GM04503 (cell line): ENCODE measurements around the gene ACSBG1.

Source experiments
- DNase-seq: peaks from one replicate; pipeline ENCODE4 v3.0.0-alpha.2; 2012; ENCODE audit warnings: low read depth

The ACSBG1 gene

DNA sequence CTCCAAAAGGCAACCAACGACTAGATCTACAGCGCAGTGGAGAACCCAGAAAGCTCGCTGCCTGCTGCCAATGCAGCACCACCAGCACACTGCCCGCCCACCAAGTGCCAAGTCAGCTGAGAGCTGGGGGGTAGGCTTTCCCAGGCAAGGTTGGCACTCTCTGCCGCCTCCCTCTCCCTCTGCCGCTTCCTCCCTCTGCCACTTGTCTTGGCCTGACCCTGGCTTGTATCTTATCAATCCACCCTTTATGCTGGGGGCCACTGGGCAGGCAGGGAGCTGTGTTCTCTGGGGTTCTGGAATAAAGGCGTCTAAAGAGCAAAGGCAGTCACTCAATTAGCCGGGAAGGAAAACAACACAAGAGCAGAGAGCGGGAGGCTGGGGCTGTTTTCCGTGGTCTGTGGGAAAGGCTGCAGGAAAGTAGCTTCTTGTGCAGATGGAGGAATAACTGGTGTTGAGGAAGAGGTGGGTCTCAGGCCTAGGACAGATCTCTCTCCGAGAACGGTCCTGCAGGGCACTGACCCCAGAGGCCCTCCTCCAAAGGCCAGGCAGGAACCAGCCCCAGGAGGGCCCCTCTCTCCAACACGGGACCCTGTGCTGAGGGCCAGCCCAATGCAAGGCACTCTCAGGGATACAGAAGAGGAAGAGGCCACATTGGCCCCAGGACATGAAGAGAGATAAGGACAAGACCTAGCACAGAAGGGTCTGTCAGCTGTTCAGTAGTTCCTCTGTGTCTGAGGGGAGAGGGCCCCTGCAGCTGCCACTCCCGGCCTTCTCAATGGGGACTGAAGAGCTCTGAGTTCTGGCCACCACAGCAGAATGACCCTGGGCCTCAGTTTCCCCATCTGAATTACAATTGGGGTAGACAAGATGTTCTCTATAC is 30.8 kb downstream of the ACSBG1 start:
- no peak for DNase-seq

DNA sequence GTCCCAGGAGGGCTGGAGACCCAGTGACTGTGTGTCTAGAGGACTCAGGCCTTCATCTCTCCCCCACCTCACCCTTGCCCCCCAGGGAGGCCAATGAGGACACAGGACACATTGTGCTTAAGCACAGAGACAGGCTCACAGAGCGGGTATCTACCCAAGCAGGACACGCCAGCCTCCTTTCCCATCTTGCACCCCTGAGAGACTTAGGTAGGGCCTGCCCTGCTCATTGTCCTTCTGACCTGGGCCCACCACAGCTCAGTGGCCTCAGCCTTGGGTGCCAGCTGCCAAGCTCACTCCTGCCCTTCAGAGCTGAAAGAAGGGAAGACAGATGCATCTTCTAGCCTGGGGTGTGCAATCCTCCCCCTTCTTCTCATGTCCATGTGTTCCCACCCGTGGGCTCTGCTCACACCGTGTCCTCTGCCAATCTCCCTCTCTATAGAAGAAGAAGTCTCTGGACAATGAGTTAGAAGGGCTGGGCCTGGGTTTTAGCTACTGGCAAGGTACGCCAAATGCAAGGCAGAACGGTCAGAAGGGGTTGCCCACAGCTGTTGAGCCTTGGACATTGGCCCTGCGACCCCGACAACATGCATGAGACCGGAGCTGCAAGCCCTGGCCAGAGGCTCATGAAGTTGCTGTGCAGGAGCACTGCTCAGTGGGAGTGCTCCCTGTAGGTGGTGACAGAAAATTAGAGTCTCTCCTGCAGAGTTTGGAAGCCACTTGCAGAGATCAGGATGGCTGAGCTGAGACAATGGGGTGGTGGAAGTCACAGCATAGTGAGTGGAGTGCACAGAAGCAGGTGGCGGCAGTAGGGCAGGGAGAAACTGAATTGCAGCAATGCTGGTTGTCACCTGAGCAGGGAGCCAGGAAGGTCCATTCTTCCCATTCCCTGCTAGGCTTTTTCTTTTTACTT is 32.8 kb downstream of the ACSBG1 start:
- DNase-seq = no peak

DNA sequence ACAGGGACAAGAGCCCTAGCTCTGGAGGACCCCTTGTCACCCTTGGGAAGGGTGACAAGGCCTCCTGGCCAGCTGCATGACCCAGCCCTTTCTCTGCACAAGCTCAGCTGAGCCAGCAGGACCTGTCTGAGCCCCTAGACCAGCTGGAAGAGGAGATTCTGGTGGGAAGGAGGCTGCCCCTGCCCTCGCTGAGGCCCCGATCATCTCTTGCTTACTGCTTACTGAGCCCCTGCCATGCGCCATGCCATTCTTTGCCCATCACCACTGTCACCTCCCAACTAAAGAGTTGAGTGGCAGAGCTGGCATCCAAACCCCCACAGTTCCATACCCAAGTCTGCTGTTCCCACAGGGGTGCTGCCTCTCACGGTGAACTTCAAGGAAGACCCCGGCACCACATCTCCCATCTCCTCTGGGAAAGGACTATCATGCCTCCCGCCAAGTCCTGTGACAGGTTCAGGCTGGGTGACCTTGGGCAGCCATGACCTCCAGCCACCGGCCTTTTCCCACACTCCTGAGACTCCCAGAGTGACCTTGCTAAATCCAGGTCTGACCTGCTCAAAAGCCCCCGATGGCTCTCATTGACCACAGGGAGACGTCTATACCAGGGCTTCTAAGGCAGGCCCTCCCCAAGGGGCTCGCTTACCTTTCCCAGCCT is 34.0 kb downstream of the ACSBG1 start:
- no peak for DNase-seq

- no peak for DNase-seq
These were observed 36.7 kb downstream of the ACSBG1 start for GRCh38 chr15:78197632-78198031.

DNA sequence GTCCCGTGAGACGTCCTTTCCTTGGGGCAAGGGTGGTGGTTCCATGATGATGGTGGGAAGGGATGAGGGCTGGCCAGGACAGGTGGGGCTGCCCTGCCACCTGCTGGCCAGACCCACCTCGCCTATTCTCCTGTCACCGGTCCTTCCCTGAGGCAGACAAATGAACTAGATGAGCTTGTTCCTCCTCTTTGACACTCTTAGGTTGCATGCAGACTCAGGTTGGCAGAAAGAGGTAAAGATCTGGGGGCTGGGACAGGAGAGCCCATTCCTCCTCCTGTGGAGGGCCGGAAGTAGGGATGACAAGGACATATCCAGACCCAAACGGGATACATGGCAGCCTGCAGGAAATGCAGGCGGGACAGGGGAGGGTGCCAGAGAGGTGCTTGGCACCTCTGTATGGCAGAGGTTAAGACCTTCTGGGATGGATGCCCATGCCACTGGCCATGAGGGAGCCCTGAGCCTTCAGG is 38.6 kb downstream of the ACSBG1 start:
- DNase-seq = no peak

GRCh38 chr15:78194568-78194925 is 39.8 kb downstream of the ACSBG1 start:
- DNase-seq = no peak

- DNase-seq = no peak
These were observed 40.4 kb downstream of the ACSBG1 start for GRCh38 chr15:78193731-78194567.

- no peak for DNase-seq
These were observed 41.4 kb downstream of the ACSBG1 start for GRCh38 chr15:78192826-78193594.

DNA sequence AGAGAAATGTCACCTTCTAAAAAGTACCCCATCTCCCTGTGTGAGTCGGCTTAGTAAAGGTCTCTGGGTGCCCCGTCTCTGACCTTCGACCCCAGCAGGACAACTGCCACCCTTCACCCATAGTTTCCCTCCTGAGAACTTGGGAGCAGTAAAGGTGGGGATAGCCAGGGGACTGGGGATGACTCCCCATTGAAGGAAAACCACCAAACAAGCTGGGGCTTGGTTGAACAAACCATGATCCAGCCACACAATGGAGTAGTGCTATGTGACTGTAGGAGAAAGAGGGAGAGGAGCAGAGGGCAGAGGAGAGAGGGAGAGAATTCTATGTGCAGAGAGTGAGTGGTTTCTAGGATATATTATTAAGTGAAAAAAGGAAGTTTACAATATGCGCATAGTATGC is 51.5 kb downstream of the ACSBG1 start:
- no peak for DNase-seq

GRCh38 chr15:78182336-78182700 is 52.0 kb downstream of the ACSBG1 start:
- no peak for DNase-seq

GRCh38 chr15:78179906-78180305 is 54.5 kb downstream of the ACSBG1 start:
- DNase-seq = no peak

DNA sequence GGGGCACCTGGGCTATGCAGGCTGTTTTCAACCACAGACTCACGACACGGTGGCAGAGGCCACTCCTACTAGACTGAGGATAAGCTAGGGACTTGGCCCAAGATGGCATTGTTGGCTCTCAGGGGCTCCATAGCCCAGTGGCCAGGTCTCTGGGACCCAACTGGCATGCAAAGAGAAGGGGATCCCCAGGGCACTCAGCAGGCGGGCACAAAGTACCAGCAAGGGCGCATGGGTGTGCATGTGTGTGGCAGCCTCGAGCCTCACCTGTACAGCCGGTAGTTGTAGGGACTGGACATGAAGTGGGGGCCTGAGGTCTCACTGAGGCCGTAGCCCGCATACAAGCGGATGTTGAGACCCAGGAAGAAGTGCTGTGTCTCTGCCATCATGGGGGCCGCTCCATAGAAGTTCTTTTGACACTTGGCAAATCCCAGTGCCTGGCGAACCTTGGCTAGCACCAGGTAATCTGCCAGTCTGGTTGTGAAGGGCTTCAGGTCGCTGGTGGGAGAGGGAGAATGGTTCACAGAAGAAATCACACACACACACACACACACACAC is 55.0 kb downstream of the ACSBG1 start:
- no peak for DNase-seq

- no peak for DNase-seq
These were observed 56.3 kb downstream of the ACSBG1 start for GRCh38 chr15:78178064-78178463.

GRCh38 chr15:78177447-78177873 is 56.9 kb downstream of the ACSBG1 start:
- no peak for DNase-seq

DNA sequence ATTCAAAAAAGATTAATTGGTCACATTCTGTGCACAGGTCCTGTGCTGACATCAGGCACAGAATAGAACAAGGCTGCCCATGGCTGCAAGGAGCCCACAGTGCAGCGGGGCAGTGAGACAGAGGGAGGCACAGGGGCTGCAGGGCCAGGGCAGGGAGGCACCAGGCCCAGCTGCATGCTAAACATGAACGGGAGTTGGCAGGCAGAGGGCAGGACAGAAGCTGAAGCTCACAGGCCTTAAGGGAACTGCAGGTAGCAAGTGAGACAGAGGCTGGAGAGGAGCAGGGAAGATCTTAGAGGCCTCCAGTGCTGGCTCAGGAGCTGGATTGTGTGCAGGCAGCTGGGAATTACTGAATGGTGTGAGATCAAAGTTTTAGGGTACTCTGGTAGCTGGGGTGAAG is 59.0 kb downstream of the ACSBG1 start:
- no peak for DNase-seq

DNA sequence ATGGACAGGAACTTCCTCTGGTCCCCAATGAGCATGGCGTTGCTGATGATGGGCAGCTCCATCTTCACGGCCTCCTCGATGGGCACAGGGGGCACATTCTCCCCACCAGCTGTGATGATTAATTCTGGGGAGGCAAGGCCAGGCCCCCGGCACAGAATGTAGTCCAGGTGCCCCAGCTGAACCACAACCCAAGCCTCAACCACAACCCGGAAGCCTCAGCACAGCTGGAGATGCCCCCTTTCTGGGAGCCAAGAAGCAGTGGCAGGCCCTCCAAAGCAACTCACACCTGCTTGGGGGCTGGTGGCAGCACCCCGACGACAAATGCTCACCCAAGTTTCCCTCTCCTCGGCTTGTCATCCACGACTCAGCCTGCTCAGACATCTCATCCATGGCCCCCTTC is 60.0 kb downstream of the ACSBG1 start:
- DNase-seq = no peak

- no peak for DNase-seq
These were observed 62.4 kb downstream of the ACSBG1 start for GRCh38 chr15:78171864-78172472.

DNA sequence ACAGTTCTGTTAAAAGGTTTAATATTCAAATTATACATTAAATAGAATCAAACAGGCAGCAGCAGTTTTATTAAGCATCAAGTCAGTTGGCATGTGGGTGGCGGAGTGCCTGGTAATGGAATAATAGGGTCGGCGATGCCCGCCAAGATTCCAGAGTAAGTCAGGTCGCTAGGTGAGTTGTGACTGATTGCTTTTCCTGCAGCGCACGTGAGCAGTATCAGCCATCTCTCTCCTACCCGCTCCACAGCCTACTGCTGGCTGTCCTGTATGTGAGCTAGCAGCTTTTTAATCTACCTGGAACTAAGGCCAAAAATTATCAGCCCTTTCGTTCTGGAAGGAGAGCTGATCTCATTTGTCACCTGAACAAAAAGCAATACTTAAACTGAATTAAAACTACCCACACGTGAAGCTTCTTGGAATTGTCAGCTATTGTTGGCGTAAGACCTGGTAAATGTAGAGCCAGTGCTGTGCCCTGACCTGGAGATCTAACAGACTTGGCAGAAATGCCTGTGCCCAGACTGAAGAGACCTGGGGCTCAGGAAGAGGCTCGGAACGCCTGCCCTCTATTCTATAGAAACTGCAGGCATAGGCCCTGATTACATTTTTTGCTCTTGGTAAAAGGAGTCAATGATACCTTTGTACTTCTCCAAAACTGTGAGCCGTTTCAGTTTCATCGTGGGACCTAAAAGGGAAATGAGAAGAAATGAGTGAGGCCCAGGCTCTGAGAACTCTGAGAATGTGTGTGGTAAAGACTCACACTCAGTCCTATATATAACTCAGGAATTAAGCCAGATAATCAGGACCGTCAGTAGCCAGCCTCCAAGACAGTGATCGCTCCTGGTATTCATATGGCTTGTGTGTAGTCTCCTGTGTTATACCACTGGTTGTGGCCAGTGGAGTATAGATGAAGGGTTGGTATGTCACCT is 63.3 kb downstream of the ACSBG1 start:
- DNase-seq = no peak

GRCh38 chr15:78168608-78169007 is 65.8 kb downstream of the ACSBG1 start:
- no peak for DNase-seq
